ENCODE results near the gene KCNG2. TPM values are rescaled to one million over a fixed set of nuclear protein-coding genes. Genes with fewer than 3 reads are reported as not detected.

The KCNG2 gene
- total and polyA plus RNA-seq, 2 of the 13 experiments (the other 11 are each of a cell fraction or from before 2014, with no cell fraction given), result not detected

DNA sequence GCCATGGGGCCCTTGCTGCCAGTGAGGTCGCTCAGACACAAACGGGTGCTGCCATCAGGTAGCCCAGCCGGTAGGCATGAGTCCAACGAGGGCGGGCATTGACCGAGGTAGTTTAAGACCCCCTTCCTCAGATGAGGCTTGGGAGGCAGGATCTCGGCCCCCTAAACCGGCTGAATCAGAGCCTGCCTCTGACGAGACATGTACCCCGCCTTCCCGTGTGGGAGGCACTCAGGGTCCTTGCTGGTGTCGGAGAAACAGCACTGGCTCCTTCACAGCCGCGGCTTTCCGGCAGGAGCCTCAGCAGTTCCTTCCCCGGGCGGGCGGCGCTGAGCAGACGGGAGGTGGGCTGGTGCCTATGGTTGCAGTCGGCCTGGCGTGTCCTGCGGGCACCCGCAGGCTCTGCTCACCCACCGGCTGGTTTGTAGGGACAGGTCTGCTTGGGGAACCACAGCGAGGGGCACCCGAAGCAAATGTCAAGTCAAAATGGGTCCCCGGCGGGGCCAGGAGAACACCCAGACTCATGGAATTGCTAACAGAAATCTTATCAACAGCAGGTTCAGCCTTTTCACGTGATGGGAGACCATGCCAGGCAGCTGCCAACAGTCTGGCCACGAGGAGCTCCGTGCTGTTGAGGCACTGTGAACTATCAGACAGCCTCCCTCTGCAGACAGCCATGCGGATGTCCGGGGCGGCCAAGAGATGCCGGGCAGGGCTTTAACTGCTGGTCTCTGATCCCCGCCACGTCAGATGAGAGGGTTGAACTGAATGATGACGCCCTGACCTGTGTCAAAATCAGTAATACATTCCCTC, 2.8 kb downstream of the KCNG2 start:
- CTCF ChIA-PET (ENCODE audit: low intra/inter-chr PET ratio, low total read pairs), result no interaction called here
- in situ Hi-C loops (cut with HindIII; ENCODE audit: extremely low pct_ligation_motif_present, low pct_unique_long_range_greater_than_20kb) (no loop called here), intact Hi-C loops (cut with micrococcal nuclease; ENCODE audit: unreplicated experiment) (no loop called here)
- 65% methylated on average over 9 of the region's 39 CpGs for WGBS (ENCODE audit: low lambda C conversion rate)
- TF ChIP-seq CREB1 (IDR thresholded peaks at IDR 0.05) (0 out of 2 replicates have a peak, but pooled peaks have one; percentile 5), CREB1 (CRISPR knock-in tag; IDR thresholded peaks at IDR 0.05) (no peak)
- TF ChIP-seq, protein P1, sequence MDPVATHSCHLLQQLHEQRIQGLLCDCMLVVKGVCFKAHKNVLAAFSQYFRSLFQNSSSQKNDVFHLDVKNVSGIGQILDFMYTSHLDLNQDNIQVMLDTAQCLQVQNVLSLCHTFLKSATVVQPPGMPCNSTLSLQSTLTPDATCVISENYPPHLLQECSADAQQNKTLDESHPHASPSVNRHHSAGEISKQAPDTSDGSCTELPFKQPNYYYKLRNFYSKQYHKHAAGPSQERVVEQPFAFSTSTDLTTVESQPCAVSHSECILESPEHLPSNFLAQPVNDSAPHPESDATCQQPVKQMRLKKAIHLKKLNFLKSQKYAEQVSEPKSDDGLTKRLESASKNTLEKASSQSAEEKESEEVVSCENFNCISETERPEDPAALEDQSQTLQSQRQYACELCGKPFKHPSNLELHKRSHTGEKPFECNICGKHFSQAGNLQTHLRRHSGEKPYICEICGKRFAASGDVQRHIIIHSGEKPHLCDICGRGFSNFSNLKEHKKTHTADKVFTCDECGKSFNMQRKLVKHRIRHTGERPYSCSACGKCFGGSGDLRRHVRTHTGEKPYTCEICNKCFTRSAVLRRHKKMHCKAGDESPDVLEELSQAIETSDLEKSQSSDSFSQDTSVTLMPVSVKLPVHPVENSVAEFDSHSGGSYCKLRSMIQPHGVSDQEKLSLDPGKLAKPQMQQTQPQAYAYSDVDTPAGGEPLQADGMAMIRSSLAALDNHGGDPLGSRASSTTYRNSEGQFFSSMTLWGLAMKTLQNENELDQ (CRISPR knock-in tag; IDR thresholded peaks at IDR 0.05; ENCODE audit: borderline replicate concordance), result no peak
- no peaks in the 10 kb centered on the region for H3K36me3 ChIP-seq (replicated peaks in 1 of 2; ENCODE audit: control insufficient read depth in 1 of 2, insufficient read depth in 2 of 2, low read length in 2 of 2)
- no peaks in the 10 kb centered on the region for H3K9me3 ChIP-seq (ENCODE audit: low read length)
- no peaks in the 10 kb centered on the region for H3K79me2 ChIP-seq (ENCODE audit: insufficient read depth, low read length)
- ATAC-seq (no peak), DNase-seq (ENCODE audit: low spot score) (no peak), FAIRE-seq (no peak)
- H3K4me3 ChIP-seq (replicated peaks in 1 of 3; ENCODE audit: insufficient read depth in 1 of 3, low read depth in 2 of 3, low read length in 3 of 3), result no peak overlapping the region
- no TSS peak for BruUV-seq (replicated peaks)
- no peak overlapping the region for H3K27ac ChIP-seq (ENCODE audit: extremely low read length, insufficient read depth, low read length)
- H3K4me2 ChIP-seq (ENCODE audit: low read depth, low read length), result no peak overlapping the region
- H3K4me1 ChIP-seq (ENCODE audit: insufficient read depth, low read length), result peaks cover 28% of the 10 kb centered on the region
- POLR2A ChIA-PET, result no interaction called here
- no peak overlapping the region for H3K9ac ChIP-seq (ENCODE audit: insufficient read depth, low read depth, low read length)
- H4K20me1 ChIP-seq (ENCODE audit: insufficient read depth, low read length), result no peaks in the 10 kb centered on the region
- no peak overlapping the region for H2AFZ ChIP-seq (ENCODE audit: low read length)
- peaks cover 5 to 85% of the 10 kb centered on the region in 2 experiments; a peak in 4 of 5 replicates for H3K27me3 ChIP-seq (ENCODE audit: control insufficient read depth in 1 of 2, insufficient read depth in 2 of 2, low read length in 2 of 2)

DNA sequence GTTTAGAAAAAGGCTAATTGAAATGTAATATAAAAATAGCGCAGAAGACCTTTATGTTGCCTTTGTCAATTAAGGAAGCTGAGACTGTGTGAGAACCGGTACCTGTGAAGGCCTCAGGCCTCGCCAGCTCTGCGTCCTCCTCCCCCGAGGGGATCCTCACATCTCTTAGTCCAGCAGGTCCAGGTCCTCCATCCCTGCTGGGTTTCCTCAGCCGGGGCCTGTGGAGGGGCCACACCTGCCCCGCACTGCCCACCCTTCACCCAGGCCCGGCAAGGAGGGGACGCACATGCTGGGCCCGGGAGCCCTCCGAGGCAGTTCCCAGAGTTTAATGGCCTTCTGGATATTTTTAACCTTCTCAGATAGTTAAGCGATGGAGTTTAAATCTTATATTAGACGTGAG, 3.5 kb downstream of the KCNG2 start:
- H3K9ac ChIP-seq (ENCODE audit: insufficient read depth, low read depth, low read length), result no peak overlapping the region
- intact Hi-C loops (cut with micrococcal nuclease; ENCODE audit: unreplicated experiment), result no loop called here
- no TSS peak for BruUV-seq (replicated peaks)
- no peaks in the 10 kb centered on the region for H3K9me3 ChIP-seq (ENCODE audit: low read length)
- no peak overlapping the region for H3K4me3 ChIP-seq (replicated peaks in 1 of 3; ENCODE audit: insufficient read depth in 1 of 3, low read depth in 2 of 3, low read length in 3 of 3)
- FAIRE-seq (no peak), ATAC-seq (no peak), DNase-seq (ENCODE audit: low spot score) (no peak)
- H2AFZ ChIP-seq (ENCODE audit: low read length), result no peak overlapping the region
- H3K4me2 ChIP-seq (ENCODE audit: low read depth, low read length), result no peak overlapping the region
- H3K27ac ChIP-seq (ENCODE audit: extremely low read length, insufficient read depth, low read length), result no peak overlapping the region
- H4K20me1 ChIP-seq (ENCODE audit: insufficient read depth, low read length), result no peaks in the 10 kb centered on the region
- 49% methylated on average over 11 of the region's 13 CpGs for WGBS (ENCODE audit: low lambda C conversion rate)
- in situ Hi-C loops (cut with HindIII; ENCODE audit: extremely low pct_ligation_motif_present, low pct_unique_long_range_greater_than_20kb), result no loop called here
- H3K79me2 ChIP-seq (ENCODE audit: insufficient read depth, low read length), result no peaks in the 10 kb centered on the region
- ChIA-PET POLR2A (no interaction called here), CTCF (ENCODE audit: low intra/inter-chr PET ratio, low total read pairs) (no interaction called here)
- peaks cover 22% of the 10 kb centered on the region for H3K4me1 ChIP-seq (ENCODE audit: insufficient read depth, low read length)
- no peaks in the 10 kb centered on the region for H3K36me3 ChIP-seq (replicated peaks in 1 of 2; ENCODE audit: control insufficient read depth in 1 of 2, insufficient read depth in 2 of 2, low read length in 2 of 2)
- H3K27me3 ChIP-seq (ENCODE audit: control insufficient read depth in 1 of 2, insufficient read depth in 2 of 2, low read length in 2 of 2), result peaks cover 7 to 86% of the 10 kb centered on the region in 2 experiments; a peak in 4 of 5 replicates
- TF ChIP-seq ZNF879 (CRISPR knock-in tag; IDR thresholded peaks at IDR 0.05) (no peak), ZNF780A (CRISPR knock-in tag; IDR thresholded peaks at IDR 0.05) (no peak), HCFC1 (IDR thresholded peaks at IDR 0.05; ENCODE audit: low read depth, low read length) (no peak), PHF5A (CRISPR knock-in tag; IDR thresholded peaks at IDR 0.05; ENCODE audit: low read depth, unreplicated experiment) (no peak), XRCC5 (optimal IDR thresholded peaks at IDR 0.05; ENCODE audit: low read length) (no peak), ZNF260 (CRISPR knock-in tag; IDR thresholded peaks at IDR 0.05; ENCODE audit: borderline replicate concordance, low read depth) (no peak), ZSCAN9 (CRISPR knock-in tag; IDR thresholded peaks at IDR 0.05; ENCODE audit: borderline replicate concordance) (no peak), POGZ (CRISPR knock-in tag; IDR thresholded peaks at IDR 0.05) (no peak)
- TF ChIP-seq, protein P2, sequence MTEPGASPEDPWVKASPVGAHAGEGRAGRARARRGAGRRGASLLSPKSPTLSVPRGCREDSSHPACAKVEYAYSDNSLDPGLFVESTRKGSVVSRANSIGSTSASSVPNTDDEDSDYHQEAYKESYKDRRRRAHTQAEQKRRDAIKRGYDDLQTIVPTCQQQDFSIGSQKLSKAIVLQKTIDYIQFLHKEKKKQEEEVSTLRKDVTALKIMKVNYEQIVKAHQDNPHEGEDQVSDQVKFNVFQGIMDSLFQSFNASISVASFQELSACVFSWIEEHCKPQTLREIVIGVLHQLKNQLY (CRISPR knock-in tag; IDR thresholded peaks at IDR 0.05), result no peak
- TF ChIP-seq, protein P3, sequence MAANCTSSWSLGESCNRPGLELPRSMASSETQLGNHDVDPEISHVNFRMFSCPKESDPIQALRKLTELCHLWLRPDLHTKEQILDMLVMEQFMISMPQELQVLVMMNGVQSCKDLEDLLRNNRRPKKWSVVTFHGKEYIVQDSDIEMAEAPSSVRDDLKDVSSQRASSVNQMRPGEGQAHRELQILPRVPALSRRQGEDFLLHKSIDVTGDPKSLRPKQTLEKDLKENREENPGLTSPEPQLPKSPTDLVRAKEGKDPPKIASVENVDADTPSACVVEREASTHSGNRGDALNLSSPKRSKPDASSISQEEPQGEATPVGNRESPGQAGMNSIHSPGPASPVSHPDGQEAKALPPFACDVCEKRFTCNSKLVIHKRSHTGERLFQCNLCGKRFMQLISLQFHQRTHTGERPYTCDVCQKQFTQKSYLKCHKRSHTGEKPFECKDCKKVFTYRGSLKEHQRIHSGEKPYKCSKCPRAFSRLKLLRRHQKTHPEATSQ (CRISPR knock-in tag; IDR thresholded peaks at IDR 0.05; ENCODE audit: borderline replicate concordance), result no peak

Data from HepG2 (cell line).